T-cell (primary cell): Measurements from ENCODE around the gene LSAMP. TPM values are rescaled to one million over a fixed set of nuclear protein-coding genes. Genes with fewer than 3 reads are reported as not detected.

Experiments used
- ATAC-seq, 4 experiments: fragments of 200-7000 bp in 3 of 4; fragments of 150-1000 bp in 1 of 4; cut with Tn5 transposase; replicated peaks in 1 of 4; 1 replicate in 3 of 4; 2 replicates in 1 of 4; pipeline ENCODE4 v1.10.0; 2021; ENCODE audit warnings: moderate library complexity in 3 of 4, mild to moderate bottlenecking in 2 of 4, moderate number of reproducible peaks in 1 of 4
- CTCF ChIA-PET, 2 donors: fragments of 300-600 bp; sonication (Branson Sonifier 250); formaldehyde crosslinking; loops; one replicate each; lab custom pipeline; 2022; ENCODE audit warnings: antibody characterized with exemption in 2 of 2; lab: Charles Lee
- POLR2A ChIA-PET, 2 donors: fragments of 300-600 bp; sonication (Branson Sonifier 250); formaldehyde crosslinking; loops; one replicate each; lab custom pipeline; 2022; ENCODE audit warnings: antibody characterized with exemption in 2 of 2; lab: Charles Lee
- DNase-seq, 35 experiments: peaks; one replicate each; pipeline versions ENCODE4 v3.0.0 to v3.0.0-alpha.2; 2013 to 2023
- H3K27ac ChIP-seq: one replicate; pipeline ENCODE4 v1.5.1; 2013; ENCODE audit warnings: low read length
- H3K27me3 ChIP-seq, 2 experiments: replicated peaks in 1 of 2; 1 replicate in 1 of 2; 2 replicates in 1 of 2; pipeline versions ENCODE4 v1.6.1 to v1.7.0; 2013; ENCODE audit warnings: low read length in 1 of 2, mixed read lengths in 1 of 2; ENCODE audit not compliant: control insufficient read depth in 2 of 2, insufficient read depth in 2 of 2; ENCODE audit errors: extremely low read depth in 1 of 2
- H3K36me3 ChIP-seq, 2 donors: 1 replicate in 1 of 2; 2 replicates in 1 of 2; pipeline versions ENCODE4 v1.6.1 to v1.7.0; 2013; ENCODE audit warnings: low read length in 1 of 2; ENCODE audit not compliant: control insufficient read depth in 2 of 2, insufficient read depth in 1 of 2; ENCODE audit errors: extremely low read depth in 1 of 2
- H3K4me1 ChIP-seq, 2 experiments: 1 replicate in 1 of 2; 2 replicates in 1 of 2; pipeline versions ENCODE4 v1.6.1 to v1.7.0; 2013; ENCODE audit warnings: low read length in 2 of 2, mixed read lengths in 1 of 2; ENCODE audit not compliant: insufficient read depth in 2 of 2, control insufficient read depth in 1 of 2; ENCODE audit errors: extremely low read depth in 1 of 2
- H3K4me3 ChIP-seq, 2 donors: 1 replicate in 1 of 2; 2 replicates in 1 of 2; pipeline versions ENCODE4 v1.5.1 to v1.7.0; 2013; ENCODE audit warnings: mild to moderate bottlenecking in 2 of 2, low read length in 1 of 2, moderate library complexity in 1 of 2; ENCODE audit not compliant: control insufficient read depth in 1 of 2; ENCODE audit errors: extremely low read depth in 1 of 2
- H3K9me3 ChIP-seq: 2 replicates; pipeline ENCODE4 v1.7.0; 2013
- H3K27ac Mint-ChIP-seq, 2 donors: one replicate each; pipeline ENCODE4 v1.8.0; 2020 to 2021; ENCODE audit warnings: mild to moderate bottlenecking in 2 of 2, mixed read lengths in 2 of 2
- H3K27me3 Mint-ChIP-seq, 2 donors: one replicate each; pipeline ENCODE4 v1.8.0; 2021 to 2022; ENCODE audit warnings: mixed read lengths in 2 of 2
- H3K36me3 Mint-ChIP-seq: one replicate; pipeline ENCODE4 v1.8.0; 2021; ENCODE audit warnings: mixed read lengths
- H3K4me1 Mint-ChIP-seq, 3 donors: one replicate each; pipeline ENCODE4 v1.8.0; 2020 to 2022; ENCODE audit warnings: mixed read lengths in 3 of 3, mild to moderate bottlenecking in 1 of 3
- H3K4me3 Mint-ChIP-seq, 3 donors: one replicate each; pipeline ENCODE4 v1.8.0; 2020 to 2022; ENCODE audit warnings: mild to moderate bottlenecking in 3 of 3, mixed read lengths in 3 of 3, moderate library complexity in 3 of 3
- H3K9me3 Mint-ChIP-seq, 3 donors: one replicate each; pipeline ENCODE4 v1.8.0; 2020 to 2022; ENCODE audit warnings: mixed read lengths in 3 of 3
- WGBS: methylation state at CpG from one replicate; pipeline ENCODE4 v1.1.5; 2013; ENCODE audit warnings: missing lambda C conversion rate; ENCODE audit not compliant: insufficient coverage; 5-methylcytosine and 5-hydroxymethylcytosine counted together
- total RNA-seq, 35 experiments: library from RNA in 6 of 35; stranded (reverse) in 6 of 35; fragments of 120-200 nt in 1 of 35; gene quantifications; one replicate each; pipeline versions ENCODE4 v1.2.1 to v1.2.4 and lab custom pipeline; 2013 to 2026

Gene LSAMP
- total RNA-seq, 5 donors from 2014 or later (not counting 1 experiment from before 2014, with no cell fraction given), result 0.03 to 0.28 (median 0.06) TPM; not detected in 2

- ChIA-PET CTCF (interaction anchor here in 1 of 2 donors (0.7 kb wide), 1 partner anchor 24 kb away, joined by 3 read pairs; no protein-coding TSS in a partner anchor), POLR2A (no interaction called here)
- no peaks in the 10 kb centered on the region for H3K4me1 Mint-ChIP-seq
- H3K4me3 Mint-ChIP-seq, result no peak overlapping the region
- H3K36me3 Mint-ChIP-seq, result no peaks in the 10 kb centered on the region
- no peaks in the 10 kb centered on the region for H3K9me3 ChIP-seq
- H3K4me1 ChIP-seq, result no peaks in the 10 kb centered on the region
- no peaks in the 10 kb centered on the region for H3K36me3 ChIP-seq
- no peak overlapping the region for H3K27ac ChIP-seq
- H3K27ac Mint-ChIP-seq, result no peak overlapping the region
- DNase-seq (no peak), ATAC-seq (no peak)
- H3K27me3 Mint-ChIP-seq, result peaks cover 0 to 5% of the 10 kb centered on the region in 2 donors
- no peak overlapping the region for H3K4me3 ChIP-seq
- no CpG with 5 or more reads among the region's 1 CpG for WGBS
- H3K9me3 Mint-ChIP-seq, result peaks cover 0 to 4% (median 0%) of the 10 kb centered on the region in 3 donors
- H3K27me3 ChIP-seq, result no peaks in the 10 kb centered on the region
These were observed 444.1 kb downstream of the LSAMP start for GRCh38 chr3:116001151-116001621.

GRCh38 chr3:116000311-116000710, 445.0 kb downstream of the LSAMP start:
- CTCF ChIA-PET, result no interaction called here
- Mint-ChIP-seq H3K9me3 (peaks cover 0 to 4% (median 0%) of the 10 kb centered on the region in 3 donors), H3K27ac (no peak overlapping the region), H3K4me3 (no peak overlapping the region), H3K4me1 (no peaks in the 10 kb centered on the region), H3K27me3 (peaks cover 0 to 7% of the 10 kb centered on the region in 2 donors), H3K36me3 (no peaks in the 10 kb centered on the region)
- ATAC-seq, result no peak
- Histone ChIP-seq H3K4me3 (no peak overlapping the region), H3K36me3 (no peaks in the 10 kb centered on the region), H3K9me3 (no peaks in the 10 kb centered on the region), H3K27ac (no peak overlapping the region), H3K4me1 (no peaks in the 10 kb centered on the region), H3K27me3 (no peaks in the 10 kb centered on the region)
- WGBS, result 31% methylated on average over 2 of the region's 3 CpGs
- no peak for DNase-seq
- POLR2A ChIA-PET, result no interaction called here

GRCh38 chr3:115999613-116000012, 445.7 kb downstream of the LSAMP start:
- DNase-seq (no peak), ATAC-seq (no peak)
- H3K4me3 ChIP-seq, result no peak overlapping the region
- H3K36me3 ChIP-seq, result no peaks in the 10 kb centered on the region
- no peak overlapping the region for H3K4me3 Mint-ChIP-seq
- H3K27me3 Mint-ChIP-seq, result peaks cover 0 to 9% of the 10 kb centered on the region in 2 donors
- ChIA-PET POLR2A (no interaction called here), CTCF (no interaction called here)
- no peaks in the 10 kb centered on the region for H3K4me1 Mint-ChIP-seq
- H3K27me3 ChIP-seq, result no peaks in the 10 kb centered on the region
- H3K4me1 ChIP-seq, result no peaks in the 10 kb centered on the region
- no peak overlapping the region for H3K27ac Mint-ChIP-seq
- H3K36me3 Mint-ChIP-seq, result no peaks in the 10 kb centered on the region
- peaks cover 0 to 4% (median 0%) of the 10 kb centered on the region in 3 donors for H3K9me3 Mint-ChIP-seq
- H3K27ac ChIP-seq, result no peak overlapping the region
- no peaks in the 10 kb centered on the region for H3K9me3 ChIP-seq
- WGBS, result 49% methylated on average over 3 of the region's 4 CpGs

GRCh38 chr3:115999001-115999585, 446.2 kb downstream of the LSAMP start:
- Histone ChIP-seq H3K27me3 (no peaks in the 10 kb centered on the region), H3K4me3 (no peak overlapping the region), H3K36me3 (no peaks in the 10 kb centered on the region), H3K4me1 (no peaks in the 10 kb centered on the region), H3K9me3 (no peaks in the 10 kb centered on the region), H3K27ac (no peak overlapping the region)
- ATAC-seq (no peak), DNase-seq (no peak)
- ChIA-PET CTCF (interaction anchor here in 1 of 2 donors (0.6 kb wide), 1 partner anchor 80 kb away, joined by 6 read pairs; no protein-coding TSS in a partner anchor), POLR2A (no interaction called here)
- WGBS, result 85% methylated on average over 2 of the region's 5 CpGs
- no peak overlapping the region for H3K4me3 Mint-ChIP-seq
- H3K9me3 Mint-ChIP-seq, result peaks cover 0 to 4% (median 0%) of the 10 kb centered on the region in 3 donors
- H3K27me3 Mint-ChIP-seq, result peaks cover 0 to 9% of the 10 kb centered on the region in 2 donors
- H3K4me1 Mint-ChIP-seq, result no peaks in the 10 kb centered on the region
- H3K36me3 Mint-ChIP-seq, result no peaks in the 10 kb centered on the region
- H3K27ac Mint-ChIP-seq, result no peak overlapping the region

GRCh38 chr3:115996420-115997108, 448.7 kb downstream of the LSAMP start:
- H3K36me3 ChIP-seq, result no peaks in the 10 kb centered on the region
- 79% methylated on average over 2 of the region's 3 CpGs for WGBS
- ChIA-PET POLR2A (interaction anchor here in 1 of 2 donors (0.6 kb wide), 1 partner anchor 13 kb away, joined by 3 read pairs; no protein-coding TSS in a partner anchor), CTCF (no interaction called here)
- Mint-ChIP-seq H3K27ac (no peak overlapping the region), H3K4me1 (no peaks in the 10 kb centered on the region), H3K4me3 (no peak overlapping the region), H3K36me3 (no peaks in the 10 kb centered on the region), H3K27me3 (peaks cover 0 to 9% of the 10 kb centered on the region in 2 donors), H3K9me3 (no peaks in the 10 kb centered on the region)
- ATAC-seq (no peak), DNase-seq (no peak)
- no peak overlapping the region for H3K27ac ChIP-seq
- H3K27me3 ChIP-seq, result no peaks in the 10 kb centered on the region
- no peaks in the 10 kb centered on the region for H3K9me3 ChIP-seq
- H3K4me1 ChIP-seq, result no peaks in the 10 kb centered on the region
- H3K4me3 ChIP-seq, result no peak overlapping the region

GRCh38 chr3:115990669-115991068, 454.6 kb downstream of the LSAMP start:
- no peaks in the 10 kb centered on the region for H3K27me3 ChIP-seq
- Mint-ChIP-seq H3K4me1 (no peaks in the 10 kb centered on the region), H3K27ac (no peak overlapping the region), H3K4me3 (no peak overlapping the region), H3K36me3 (no peaks in the 10 kb centered on the region), H3K27me3 (peaks cover 0 to 4% of the 10 kb centered on the region in 2 donors), H3K9me3 (no peaks in the 10 kb centered on the region)
- no peaks in the 10 kb centered on the region for H3K4me1 ChIP-seq
- no CpG with 5 or more reads among the region's 4 CpGs for WGBS
- ATAC-seq, result no peak
- POLR2A ChIA-PET, result no interaction called here
- no peak overlapping the region for H3K4me3 ChIP-seq
- no peak for DNase-seq
- no peaks in the 10 kb centered on the region for H3K9me3 ChIP-seq
- no peaks in the 10 kb centered on the region for H3K36me3 ChIP-seq
- CTCF ChIA-PET, result no interaction called here
- H3K27ac ChIP-seq, result no peak overlapping the region
